ENCODE measurements around the gene SLC35A4.
"Not testable (repeated sequence)": the region's sequence is repeated elsewhere in the genome, so short reads cannot be mapped to it uniquely, and the experiment has no call there.

Gene SLC35A4

GRCh38 chr5:140568443-140569063 lies 3.9 kb downstream of the SLC35A4 start:
- Histone ChIP-seq H3K36me3 (ENCODE audit: control insufficient read depth, insufficient read depth, low read length) (peaks cover 15% of the 10 kb centered on the region), H3K27me3 (ENCODE audit: control insufficient read depth, insufficient read depth, low read length, poor library complexity, severe bottlenecking) (no peaks in the 10 kb centered on the region), H3K4me1 (ENCODE audit: control insufficient read depth, insufficient read depth, low read length) (peaks cover 8% of the 10 kb centered on the region), H3K27ac (ENCODE audit: insufficient read depth, low read depth, low read length, poor library complexity, severe bottlenecking) (no peak overlapping the region), H3K9me3 (ENCODE audit: control insufficient read depth, low read length) (no peaks in the 10 kb centered on the region), H3K4me3 (ENCODE audit: insufficient read depth, low read depth, low read length) (no peak overlapping the region)
- 90 to 95% methylated on average over 2 of the region's 2 CpGs for WGBS, 2 experiments

DNA sequence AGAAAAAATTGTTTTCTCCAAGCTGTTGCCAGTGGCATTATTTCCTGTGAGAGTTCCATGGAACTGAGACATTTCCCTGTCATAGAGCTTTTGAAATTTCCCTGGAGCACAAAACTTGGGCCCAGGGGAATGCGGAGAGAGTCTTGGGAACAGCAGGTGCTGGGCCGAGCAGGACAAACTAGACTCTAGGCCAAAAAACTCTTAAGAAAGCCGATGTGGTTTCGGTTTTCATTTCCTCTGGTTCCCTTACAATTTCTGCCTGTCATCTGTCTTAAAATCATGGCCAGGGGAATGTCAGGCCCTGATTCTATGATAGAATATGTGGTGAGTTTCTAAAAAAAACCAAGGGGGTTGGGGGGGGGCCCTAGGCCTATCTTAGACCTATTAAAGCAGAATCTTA lies 4.6 kb downstream of the SLC35A4 start:
- Histone ChIP-seq H3K9me3 (ENCODE audit: control insufficient read depth, low read length) (no peaks in the 10 kb centered on the region), H3K36me3 (ENCODE audit: control insufficient read depth, insufficient read depth, low read length) (peaks cover 15% of the 10 kb centered on the region), H3K4me3 (ENCODE audit: insufficient read depth, low read depth, low read length) (no peak overlapping the region), H3K27ac (ENCODE audit: insufficient read depth, low read depth, low read length, poor library complexity, severe bottlenecking) (no peak overlapping the region), H3K4me1 (ENCODE audit: control insufficient read depth, insufficient read depth, low read length) (peaks cover 6% of the 10 kb centered on the region), H3K27me3 (ENCODE audit: control insufficient read depth, insufficient read depth, low read length, poor library complexity, severe bottlenecking) (no peaks in the 10 kb centered on the region)
- 89 to 90% methylated on average over 4 of the region's 4 CpGs for WGBS, 2 experiments

DNA sequence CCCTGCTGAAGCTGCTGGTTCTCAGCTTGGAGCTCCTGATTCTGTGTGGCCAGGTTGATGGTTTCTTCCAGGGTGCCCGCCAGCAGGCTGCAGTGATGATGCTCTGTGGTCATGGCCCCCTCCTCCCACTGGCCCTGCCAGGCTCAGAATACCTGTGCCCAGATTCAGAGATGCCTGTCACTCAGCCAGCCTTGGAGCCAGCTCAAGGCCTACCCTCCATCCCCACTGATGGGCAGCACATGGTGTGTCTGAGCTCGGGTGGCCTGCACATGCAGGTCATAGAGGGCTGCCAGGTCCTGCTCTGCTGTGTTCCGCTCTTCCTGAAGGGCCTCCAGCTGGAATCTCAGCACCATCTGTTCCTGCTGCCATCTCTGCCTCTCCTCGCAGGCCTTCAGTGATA lies 5.4 kb downstream of the SLC35A4 start:
- no peak overlapping the region for H3K4me3 ChIP-seq (ENCODE audit: insufficient read depth, low read depth, low read length)
- H3K4me1 ChIP-seq (ENCODE audit: control insufficient read depth, insufficient read depth, low read length), result peaks cover 6% of the 10 kb centered on the region
- no peaks in the 10 kb centered on the region for H3K27me3 ChIP-seq (ENCODE audit: control insufficient read depth, insufficient read depth, low read length, poor library complexity, severe bottlenecking)
- 90 to 96% methylated on average over 4 of the region's 4 CpGs for WGBS, 2 experiments
- H3K27ac ChIP-seq (ENCODE audit: insufficient read depth, low read depth, low read length, poor library complexity, severe bottlenecking), result no peak overlapping the region
- H3K9me3 ChIP-seq (ENCODE audit: control insufficient read depth, low read length), result no peaks in the 10 kb centered on the region
- peaks cover 15% of the 10 kb centered on the region for H3K36me3 ChIP-seq (ENCODE audit: control insufficient read depth, insufficient read depth, low read length)

- WGBS, 2 experiments, result 91 to 92% methylated on average over 1 of the region's 1 CpG
- Histone ChIP-seq H3K36me3 (ENCODE audit: control insufficient read depth, insufficient read depth, low read length) (peaks cover 15% of the 10 kb centered on the region), H3K9me3 (ENCODE audit: control insufficient read depth, low read length) (no peaks in the 10 kb centered on the region), H3K4me3 (ENCODE audit: insufficient read depth, low read depth, low read length) (no peak overlapping the region), H3K27me3 (ENCODE audit: control insufficient read depth, insufficient read depth, low read length, poor library complexity, severe bottlenecking) (no peaks in the 10 kb centered on the region), H3K4me1 (ENCODE audit: control insufficient read depth, insufficient read depth, low read length) (peaks cover 4% of the 10 kb centered on the region), H3K27ac (ENCODE audit: insufficient read depth, low read depth, low read length, poor library complexity, severe bottlenecking) (no peak overlapping the region)
These were observed 5.9 kb downstream of the SLC35A4 start for GRCh38 chr5:140570488-140570887.

DNA sequence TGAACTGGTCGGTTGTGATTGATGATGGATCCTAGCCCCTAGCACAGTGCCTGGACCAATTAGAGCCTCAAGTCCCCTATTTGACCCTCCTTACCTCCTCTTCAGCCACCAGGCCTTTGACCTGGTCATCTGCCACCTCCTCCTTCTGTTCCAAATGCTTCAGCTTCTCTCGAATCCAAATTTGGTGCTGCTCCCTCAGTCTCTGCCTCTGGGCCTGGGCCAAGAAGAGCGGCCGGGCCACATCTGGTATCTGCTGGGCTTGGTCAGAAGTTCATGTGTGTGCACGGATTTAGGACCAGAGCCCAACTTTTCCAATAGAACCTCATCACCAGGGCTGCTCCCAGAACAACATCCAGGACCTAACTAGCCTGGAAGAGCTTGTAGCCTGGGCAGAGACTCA lies 6.5 kb downstream of the SLC35A4 start:
- Histone ChIP-seq H3K4me3 (ENCODE audit: insufficient read depth, low read depth, low read length) (no peak overlapping the region), H3K27ac (ENCODE audit: insufficient read depth, low read depth, low read length, poor library complexity, severe bottlenecking) (no peak overlapping the region), H3K9me3 (ENCODE audit: control insufficient read depth, low read length) (no peaks in the 10 kb centered on the region), H3K4me1 (ENCODE audit: control insufficient read depth, insufficient read depth, low read length) (no peaks in the 10 kb centered on the region), H3K27me3 (ENCODE audit: control insufficient read depth, insufficient read depth, low read length, poor library complexity, severe bottlenecking) (no peaks in the 10 kb centered on the region), H3K36me3 (ENCODE audit: control insufficient read depth, insufficient read depth, low read length) (peaks cover 15% of the 10 kb centered on the region)
- 88 to 94% methylated on average over 5 of the region's 5 CpGs for WGBS, 2 experiments

DNA sequence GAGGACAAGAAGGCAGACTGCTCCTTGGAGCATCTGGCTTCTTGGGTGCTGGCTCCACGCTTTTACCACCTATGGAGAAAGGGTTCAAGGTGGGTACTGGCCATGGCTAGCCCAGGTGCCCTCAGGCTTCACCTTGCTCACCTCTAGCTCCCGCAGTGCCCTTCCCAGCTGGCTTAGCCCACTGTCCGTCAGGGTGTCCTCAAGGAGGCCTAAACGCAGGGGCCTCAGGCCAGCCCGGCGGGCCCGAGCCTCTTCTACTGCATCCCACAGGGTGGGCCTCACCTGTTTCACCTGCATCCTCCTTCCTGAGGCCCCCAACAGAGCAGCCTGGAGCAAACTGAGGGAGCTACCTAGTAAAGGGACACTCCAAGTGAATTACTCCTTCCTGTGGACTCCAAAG lies 9.1 kb downstream of the SLC35A4 start:
- Histone ChIP-seq H3K4me3 (ENCODE audit: insufficient read depth, low read depth, low read length) (no peak overlapping the region), H3K36me3 (ENCODE audit: control insufficient read depth, insufficient read depth, low read length) (no peaks in the 10 kb centered on the region), H3K27me3 (ENCODE audit: control insufficient read depth, insufficient read depth, low read length, poor library complexity, severe bottlenecking) (no peaks in the 10 kb centered on the region), H3K27ac (ENCODE audit: insufficient read depth, low read depth, low read length, poor library complexity, severe bottlenecking) (no peak overlapping the region), H3K4me1 (ENCODE audit: control insufficient read depth, insufficient read depth, low read length) (no peaks in the 10 kb centered on the region), H3K9me3 (ENCODE audit: control insufficient read depth, low read length) (no peaks in the 10 kb centered on the region)
- 88 to 89% methylated on average over 7 of the region's 7 CpGs for WGBS, 2 experiments

GRCh38 chr5:140574165-140574564 lies 9.5 kb downstream of the SLC35A4 start:
- H3K27me3 ChIP-seq (ENCODE audit: control insufficient read depth, insufficient read depth, low read length, poor library complexity, severe bottlenecking), result no peaks in the 10 kb centered on the region
- H3K27ac ChIP-seq (ENCODE audit: insufficient read depth, low read depth, low read length, poor library complexity, severe bottlenecking), result no peak overlapping the region
- no peaks in the 10 kb centered on the region for H3K36me3 ChIP-seq (ENCODE audit: control insufficient read depth, insufficient read depth, low read length)
- H3K4me1 ChIP-seq (ENCODE audit: control insufficient read depth, insufficient read depth, low read length), result no peaks in the 10 kb centered on the region
- 69 to 80% methylated on average over 2 to 3 of the region's 3 CpGs for WGBS, 2 experiments
- H3K4me3 ChIP-seq (ENCODE audit: insufficient read depth, low read depth, low read length), result no peak overlapping the region
- H3K9me3 ChIP-seq (ENCODE audit: control insufficient read depth, low read length), result no peaks in the 10 kb centered on the region

GRCh38 chr5:140575309-140575708 lies 10.7 kb downstream of the SLC35A4 start:
- 89 to 91% methylated on average over 5 to 8 of the region's 8 CpGs for WGBS, 2 experiments
- no peak overlapping the region for H3K27ac ChIP-seq (ENCODE audit: insufficient read depth, low read depth, low read length, poor library complexity, severe bottlenecking)

DNA sequence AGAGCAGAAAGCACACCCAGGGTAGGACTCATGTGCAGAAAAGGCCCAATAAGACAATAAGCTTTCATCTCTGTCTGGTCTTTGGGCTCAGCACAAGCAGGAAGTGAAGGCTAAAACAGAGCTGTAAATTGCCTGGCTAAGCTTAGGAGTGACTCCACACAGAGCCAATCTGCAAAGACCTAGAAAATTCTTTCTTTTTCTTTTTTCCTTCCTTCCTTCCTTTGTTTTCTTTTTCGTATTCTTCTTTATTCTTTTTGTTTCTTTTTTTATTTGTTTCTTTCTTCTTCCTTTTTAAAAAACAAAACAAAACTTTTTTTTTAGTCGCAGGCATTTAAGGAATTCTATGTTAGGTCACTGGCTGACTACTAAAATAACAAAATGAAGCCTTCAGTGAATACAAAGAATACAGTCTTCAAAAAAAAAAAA lies 12.2 kb downstream of the SLC35A4 start:
- Histone ChIP-seq H3K36me3 (ENCODE audit: control insufficient read depth, insufficient read depth, low read length) (no peaks in the 10 kb centered on the region), H3K4me3 (ENCODE audit: insufficient read depth, low read depth, low read length) (no peak overlapping the region), H3K9me3 (ENCODE audit: control insufficient read depth, low read length) (no peaks in the 10 kb centered on the region), H3K27ac (ENCODE audit: insufficient read depth, low read depth, low read length, poor library complexity, severe bottlenecking) (peak overlapping the region; percentile 44), H3K27me3 (ENCODE audit: control insufficient read depth, insufficient read depth, low read length, poor library complexity, severe bottlenecking) (peaks cover 3% of the 10 kb centered on the region), H3K4me1 (ENCODE audit: control insufficient read depth, insufficient read depth, low read length) (no peaks in the 10 kb centered on the region)
- WGBS, 2 experiments, result 80 to 100% methylated on average over 1 to 2 of the region's 2 CpGs

More at GRCh38 chr5:140575309-140575708, 10.7 kb downstream of the SLC35A4 start:
- H3K9me3 ChIP-seq (ENCODE audit: control insufficient read depth, low read length), result no peaks in the 10 kb centered on the region
- H3K36me3 ChIP-seq (ENCODE audit: control insufficient read depth, insufficient read depth, low read length), result no peaks in the 10 kb centered on the region
- peaks cover 3% of the 10 kb centered on the region for H3K27me3 ChIP-seq (ENCODE audit: control insufficient read depth, insufficient read depth, low read length, poor library complexity, severe bottlenecking)
- H3K4me3 ChIP-seq (ENCODE audit: insufficient read depth, low read depth, low read length), result no peak overlapping the region
- H3K4me1 ChIP-seq (ENCODE audit: control insufficient read depth, insufficient read depth, low read length), result no peaks in the 10 kb centered on the region

DNA sequence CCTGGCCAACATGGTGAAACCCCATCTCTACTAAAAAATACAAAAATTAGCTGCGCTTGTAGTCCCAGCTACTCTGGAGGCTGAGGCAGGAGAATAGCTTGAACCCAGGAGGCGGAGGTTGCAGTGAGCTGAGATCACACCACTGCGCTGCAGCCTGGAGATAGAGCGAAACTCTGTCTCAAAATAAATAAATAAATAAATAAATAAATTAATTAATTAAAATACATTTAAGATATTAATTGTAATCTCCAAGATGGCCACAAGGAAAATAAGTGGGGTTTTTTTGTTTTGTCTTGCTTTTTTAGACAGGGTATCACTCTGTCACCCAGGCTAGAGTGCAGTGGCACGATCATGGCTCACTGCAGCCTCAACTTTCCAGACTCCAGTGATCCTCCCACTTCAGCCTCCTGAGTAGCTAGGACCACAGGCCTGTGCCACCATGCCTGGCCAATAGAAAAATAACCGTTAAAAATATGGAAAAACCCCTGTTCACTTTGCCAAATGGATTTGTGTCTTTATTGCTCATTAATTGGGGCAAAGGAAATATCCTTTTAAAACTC lies 14.6 kb downstream of the SLC35A4 start:
- not testable (repeated sequence) for H3K36me3 ChIP-seq (ENCODE audit: control insufficient read depth, insufficient read depth, low read length); H3K4me3 ChIP-seq (ENCODE audit: insufficient read depth, low read depth, low read length); H3K9me3 ChIP-seq (ENCODE audit: control insufficient read depth, low read length); H3K27ac ChIP-seq (ENCODE audit: insufficient read depth, low read depth, low read length, poor library complexity, severe bottlenecking); H3K4me1 ChIP-seq (ENCODE audit: control insufficient read depth, insufficient read depth, low read length); H3K27me3 ChIP-seq (ENCODE audit: control insufficient read depth, insufficient read depth, low read length, poor library complexity, severe bottlenecking)
- WGBS, 2 experiments, result 89 to 94% methylated on average over 4 to 6 of the region's 6 CpGs

All from ectodermal cell (in vitro differentiated cells).